ENCODE measurements around the gene KRT71. TPM values are rescaled to one million over a fixed set of nuclear protein-coding genes. Genes with fewer than 3 reads are reported as not detected.
A peak's percentile ranks its signal among the peaks of the same experiment; 100 is the strongest.

Gene KRT71
- total RNA-seq, 1 donor from 2014 or later = not detected

- DNase-seq (ENCODE audit: low spot score) = peak; percentile 31
- intact Hi-C loops (cut with DNase I) = loop anchor here (5.0 to 10.0 kb wide), 3 partner anchors 197 to 425 kb away; no protein-coding TSS in a partner anchor
Observed at GRCh38 chr12:52579468-52580465, 26.8 kb upstream of the KRT71 start.

- DNase-seq (ENCODE audit: low spot score) = no peak
- intact Hi-C loops (cut with DNase I) = no loop called here
Observed at GRCh38 chr12:52578469-52578868, 25.5 kb upstream of the KRT71 start.

GRCh38 chr12:52577316-52577715 is 24.4 kb upstream of the KRT71 start:
- no peak for DNase-seq (ENCODE audit: low spot score)
- intact Hi-C loops (cut with DNase I) = no loop called here

GRCh38 chr12:52575948-52576347 is 23.0 kb upstream of the KRT71 start:
- intact Hi-C loops (cut with DNase I) = no loop called here
- no peak for DNase-seq (ENCODE audit: low spot score)

- DNase-seq (ENCODE audit: low spot score) = no peak
- intact Hi-C loops (cut with DNase I) = no loop called here
Observed at GRCh38 chr12:52575256-52575655, 22.3 kb upstream of the KRT71 start.

- intact Hi-C loops (cut with DNase I) = no loop called here
Observed at GRCh38 chr12:52573743-52574142, 20.8 kb upstream of the KRT71 start, which contains the start of gene KRT74. Gene KRT74 (minus strand): TSS chr12:52573843. CDS start chr12:52573777, 66 bp downstream.

GRCh38 chr12:52573306-52573705 is 20.4 kb upstream of the KRT71 start:
- intact Hi-C loops (cut with DNase I) = no loop called here
- DNase-seq (ENCODE audit: low spot score) = no peak

More at GRCh38 chr12:52573743-52574142, 20.8 kb upstream of the KRT71 start, which contains the start of gene KRT74:
- DNase-seq (ENCODE audit: low spot score) = no peak

- intact Hi-C loops (cut with DNase I) = no loop called here
- no peak for DNase-seq (ENCODE audit: low spot score)
Observed at GRCh38 chr12:52570511-52570910, 17.6 kb upstream of the KRT71 start.

- intact Hi-C loops (cut with DNase I) = no loop called here
- no peak for DNase-seq (ENCODE audit: low spot score)
Observed at GRCh38 chr12:52568111-52568510, 15.2 kb upstream of the KRT71 start.

- no peak for DNase-seq (ENCODE audit: low spot score)
- intact Hi-C loops (cut with DNase I) = no loop called here
Observed at GRCh38 chr12:52566847-52567291, 13.9 kb upstream of the KRT71 start.

GRCh38 chr12:52564582-52564981 is 11.6 kb upstream of the KRT71 start:
- intact Hi-C loops (cut with DNase I) = no loop called here
- DNase-seq (ENCODE audit: low spot score) = no peak

GRCh38 chr12:52561880-52562449 is 9.0 kb upstream of the KRT71 start:
- DNase-seq (ENCODE audit: low spot score) = no peak
- intact Hi-C loops (cut with DNase I) = no loop called here

- intact Hi-C loops (cut with DNase I) = no loop called here
Observed at GRCh38 chr12:52559979-52560378, 7.0 kb upstream of the KRT71 start.

GRCh38 chr12:52558781-52559445 is 6.0 kb upstream of the KRT71 start:
- intact Hi-C loops (cut with DNase I) = no loop called here
- no peak for DNase-seq (ENCODE audit: low spot score)

More at GRCh38 chr12:52559979-52560378, 7.0 kb upstream of the KRT71 start:
- DNase-seq (ENCODE audit: low spot score) = no peak

GRCh38 chr12:52557476-52557875 is 4.5 kb upstream of the KRT71 start:
- no peak for DNase-seq (ENCODE audit: low spot score)
- intact Hi-C loops (cut with DNase I) = no loop called here

GRCh38 chr12:52555577-52555976 is 2.6 kb upstream of the KRT71 start:
- DNase-seq (ENCODE audit: low spot score) = no peak
- intact Hi-C loops (cut with DNase I) = no loop called here

- intact Hi-C loops (cut with DNase I) = no loop called here
- DNase-seq (ENCODE audit: low spot score) = no peak
Observed at GRCh38 chr12:52552055-52552454, 890 bp downstream of the KRT71 start.

GRCh38 chr12:52551216-52551865 is 1.6 kb downstream of the KRT71 start:
- intact Hi-C loops (cut with DNase I) = no loop called here
- DNase-seq (ENCODE audit: low spot score) = no peak

- DNase-seq (ENCODE audit: low spot score) = no peak
- intact Hi-C loops (cut with DNase I) = no loop called here
Observed at GRCh38 chr12:52546126-52546525, 6.8 kb downstream of the KRT71 start.
